Gastrocnemius medialis (tissue), 4 donors: ENCODE measurements around the gene MACROD2.

Source experiments
- CTCF ChIP-seq, 5 experiments: fragments of 450-650 bp in 3 of 5; fragments of 200-600 bp in 2 of 5; sonication (generic) in 2 of 5; IDR thresholded peaks in 4 of 5; conservative IDR thresholded peaks in 1 of 5; 1 replicate in 4 of 5; 2 replicates in 1 of 5; pipeline ENCODE4 v1.5.1; 2016 to 2019; ENCODE audit warnings: antibody characterized with exemption in 5 of 5, mild to moderate bottlenecking in 3 of 5, moderate library complexity in 3 of 5
- POLR2A ChIP-seq, 2 donors: fragments of 450-650 bp; IDR thresholded peaks; one replicate each; pipeline ENCODE4 v1.6.1; 2017; ENCODE audit warnings: antibody characterized with exemption in 2 of 2, mild to moderate bottlenecking in 2 of 2, moderate library complexity in 2 of 2

DNA sequence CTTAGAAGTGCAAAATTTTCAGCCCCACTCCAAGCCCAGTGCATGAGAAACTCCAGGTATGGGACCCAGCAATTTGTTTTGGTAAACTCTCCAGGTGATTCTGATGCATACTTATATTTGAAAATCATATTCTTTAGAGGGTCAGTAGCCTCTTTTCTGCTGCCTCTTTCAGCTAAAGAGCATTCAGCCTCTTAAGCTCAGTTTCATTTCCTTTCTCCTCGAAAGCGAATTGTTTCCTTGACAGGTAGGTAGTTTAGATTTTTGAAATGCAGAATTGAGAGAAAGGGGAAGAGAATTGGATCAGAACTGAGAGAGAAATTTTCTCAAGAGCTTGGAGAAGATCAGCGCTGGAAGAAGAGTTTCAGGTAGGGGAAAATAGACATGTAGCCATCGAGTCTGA, 1337.9 kb downstream of the MACROD2 start:
- TF ChIP-seq CTCF (IDR thresholded peaks at IDR 0.05 in 4 of 5, conservative IDR thresholded peaks at IDR 0.05 in 1 of 5): no peak
- TF ChIP-seq POLR2A (IDR thresholded peaks at IDR 0.05): no peak
